A673 (cell line): ENCODE results near the gene ALDOC. TPM values are rescaled to one million over a fixed set of nuclear protein-coding genes. Genes with fewer than 3 reads are reported as not detected.
"Not testable (repeated sequence)": the region's sequence is repeated elsewhere in the genome, so short reads cannot be mapped to it uniquely, and the experiment has no call there.

Source experiments
- BruUV-seq: library from RNA; stranded (reverse); fragments of 400-500 nt; replicated peaks from 2 replicates; lab custom pipeline; 2021; lab: Mats Ljungman, UMichigan
- CTCF ChIA-PET: fragments of 300-600 bp; sonication (Branson Sonifier 250); formaldehyde crosslinking; loops from one replicate; lab custom pipeline; 2022; ENCODE audit warnings: antibody characterized with exemption; lab: Charles Lee
- POLR2A ChIA-PET: fragments of 300-600 bp; sonication (Branson Sonifier 250); formaldehyde crosslinking; loops from one replicate; lab custom pipeline; 2022; ENCODE audit warnings: antibody characterized with exemption; ENCODE audit not compliant: low non-redundant PET; lab: Charles Lee
- DNase-seq: peaks from one replicate; pipeline ENCODE4 v3.0.0-alpha.2; 2015; ENCODE audit warnings: low spot score
- H3K27ac ChIP-seq: fragments of 200-600 bp; sonication (generic); 2 replicates; pipeline ENCODE4 v1.5.1; 2016; ENCODE audit warnings: mixed run types, low read depth, mild to moderate bottlenecking, mixed read lengths, antibody characterized with exemption, low read length; ENCODE audit not compliant: poor library complexity, severe bottlenecking
- H3K27me3 ChIP-seq: fragments of 200-600 bp; sonication (generic); replicated peaks from 2 replicates; pipeline ENCODE4 v1.6.1; 2017; ENCODE audit warnings: mixed run types, low read depth, mild to moderate bottlenecking, mixed read lengths, antibody characterized with exemption, low read length; ENCODE audit not compliant: insufficient read depth, poor library complexity
- H3K36me3 ChIP-seq: fragments of 200-600 bp; sonication (generic); 2 replicates; pipeline ENCODE4 v1.6.1; 2016; ENCODE audit warnings: mixed run types, mild to moderate bottlenecking, mixed read lengths, antibody characterized with exemption, low read length; ENCODE audit not compliant: insufficient read depth, poor library complexity, severe bottlenecking
- H3K4me1 ChIP-seq: fragments of 200-600 bp; sonication (generic); 2 replicates; pipeline ENCODE4 v1.6.1; 2017; ENCODE audit warnings: mixed run types, mild to moderate bottlenecking, mixed read lengths, antibody characterized with exemption, low read length; ENCODE audit not compliant: insufficient read depth, poor library complexity, severe bottlenecking
- H3K4me3 ChIP-seq: fragments of 200-600 bp; sonication (generic); 2 replicates; pipeline ENCODE4 v1.5.1; 2016; ENCODE audit warnings: low read depth, mixed run types, mild to moderate bottlenecking, mixed read lengths, low read length; ENCODE audit not compliant: poor library complexity, severe bottlenecking
- H3K9me3 ChIP-seq: fragments of 200-600 bp; sonication (generic); 2 replicates; pipeline ENCODE4 v1.6.1; 2016; ENCODE audit warnings: mixed run types, low read depth, mild to moderate bottlenecking, mixed read lengths, antibody characterized with exemption, low read length; ENCODE audit not compliant: poor library complexity, severe bottlenecking
- CTCF ChIP-seq: fragments of 300-800, 200-600 bp; sonication (generic); conservative IDR thresholded peaks from 2 replicates; pipeline ENCODE4 v1.5.1; 2017; ENCODE audit warnings: low read depth, mild to moderate bottlenecking, antibody characterized with exemption, low read length, moderate library complexity, mixed read lengths
- EZH2 ChIP-seq: fragments of 200-600 bp; sonication (generic); IDR thresholded peaks from 2 replicates; pipeline ENCODE4 v1.6.1; 2017; ENCODE audit warnings: borderline replicate concordance, low read depth, mild to moderate bottlenecking, mixed read lengths, antibody characterized with exemption, low read length; ENCODE audit not compliant: poor library complexity, severe bottlenecking
- intact Hi-C: fragments of 100-400 bp; cut with micrococcal nuclease; formaldehyde crosslinking; loops from one replicate; pipeline ENCODE4 v1.10.0; 2022; ENCODE audit not compliant: unreplicated experiment
- total RNA-seq: library from RNA; stranded (reverse); gene quantifications from 2 replicates; pipeline ENCODE4 v1.2.3, GENCODE V29; 2021

ALDOC gene
- total RNA-seq, 1 experiment from 2014 or later = 9.7 TPM

- TF ChIP-seq EZH2 (no peak), CTCF (no peak)
- Histone ChIP-seq H3K27ac (no peak overlapping the region), H3K27me3 (no peaks in the 10 kb centered on the region), H3K4me3 (no peak overlapping the region), H3K9me3 (no peaks in the 10 kb centered on the region), H3K4me1 (peaks cover 8% of the 10 kb centered on the region), H3K36me3 (peaks cover 72% of the 10 kb centered on the region)
- CTCF ChIA-PET = no interaction called here
- POLR2A ChIA-PET = no interaction called here
- BruUV-seq = no TSS peak
- DNase-seq = no peak
- intact Hi-C loops = loop anchor here (5.0 kb wide), 1 partner anchor 43 kb away; no protein-coding TSS in a partner anchor
Measured at GRCh38 chr17:28579526-28579925, 2.8 kb upstream of the ALDOC start.

- Histone ChIP-seq H3K4me1 (peaks cover 8% of the 10 kb centered on the region), H3K27ac (no peak overlapping the region), H3K9me3 (no peaks in the 10 kb centered on the region), H3K36me3 (peaks cover 62% of the 10 kb centered on the region), H3K4me3 (no peak overlapping the region), H3K27me3 (no peaks in the 10 kb centered on the region)
- intact Hi-C loops = loop anchor here (5.0 kb wide), 1 partner anchor 44 kb away; no protein-coding TSS in a partner anchor
- POLR2A ChIA-PET = no interaction called here
- no peak for TF ChIP-seq CTCF
- no peak for TF ChIP-seq EZH2
- CTCF ChIA-PET = interaction anchor here (0.6 kb wide), 1 partner anchor 124 kb away, joined by 3 read pairs; no protein-coding TSS in a partner anchor
- BruUV-seq = no TSS peak
- DNase-seq = no peak
Measured at GRCh38 chr17:28578246-28579195, 1.8 kb upstream of the ALDOC start.

DNA sequence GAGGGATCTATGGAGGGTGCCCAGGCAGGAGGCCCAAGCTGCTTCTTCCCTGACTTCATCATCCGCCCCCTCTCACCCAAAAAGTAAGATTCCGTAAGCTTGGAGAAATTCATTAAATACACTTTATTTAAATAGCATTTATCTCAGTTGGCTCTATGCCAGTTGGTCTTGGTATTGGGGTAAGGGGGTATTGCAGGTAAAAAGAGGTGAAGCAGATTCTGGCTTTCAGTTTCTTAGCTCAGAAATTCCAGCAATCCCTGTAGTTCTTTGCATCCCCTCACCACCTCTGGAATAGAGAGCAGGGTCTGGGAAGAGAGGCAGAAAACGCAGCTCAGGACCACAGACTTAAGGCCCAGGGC lies 750 bp upstream of the ALDOC start:
- H3K4me1 ChIP-seq = peaks cover 8% of the 10 kb centered on the region
- no peak for TF ChIP-seq CTCF
- TF ChIP-seq EZH2 = no peak
- ChIA-PET POLR2A (no interaction called here), CTCF (no interaction called here)
- no TSS peak for BruUV-seq
- H3K36me3 ChIP-seq = peaks cover 51% of the 10 kb centered on the region
- H3K27me3 ChIP-seq = no peaks in the 10 kb centered on the region
- H3K27ac ChIP-seq = peak overlapping the region; percentile 1
- no peak overlapping the region for H3K4me3 ChIP-seq
- intact Hi-C loops = loop anchor here (5.0 kb wide), 1 partner anchor 45 kb away; no protein-coding TSS in a partner anchor
- DNase-seq = no peak
- no peaks in the 10 kb centered on the region for H3K9me3 ChIP-seq

GRCh38 chr17:28576016-28576415 lies 679 bp downstream of the ALDOC start:
- H3K27me3 ChIP-seq, CTCF ChIA-PET, H3K9me3 ChIP-seq, POLR2A ChIA-PET, BruUV-seq, DNase-seq, H3K27ac ChIP-seq: not testable (repeated sequence)
- Histone ChIP-seq H3K36me3 (peaks cover 43% of the 10 kb centered on the region), H3K4me1 (peaks cover 13% of the 10 kb centered on the region), H3K4me3 (peak overlapping the region; percentile 23)
- intact Hi-C loops = loop anchor here (5.0 kb wide), 1 partner anchor 46 kb away; no protein-coding TSS in a partner anchor
